ACC112 (cell line): ENCODE data around the gene ATG7.

ENCODE experiments used
- H2AFZ ChIP-seq: fragments of 200-600 bp; sonication (generic); one replicate; pipeline ENCODE4 v1.6.0; 2017; ENCODE audit warnings: antibody characterized with exemption, low read length; ENCODE audit not compliant: unreplicated experiment
- H3K27ac ChIP-seq: fragments of 200-600 bp; sonication (generic); 2 replicates; pipeline ENCODE4 v1.5.1; 2014; ENCODE audit warnings: low read depth, mild to moderate bottlenecking, antibody characterized with exemption, low read length, moderate library complexity
- H3K27me3 ChIP-seq: fragments of 200-600 bp; sonication (generic); 2 replicates; pipeline ENCODE4 v1.6.1; 2014; ENCODE audit warnings: mild to moderate bottlenecking, antibody characterized with exemption, low read length, moderate library complexity, mixed read lengths; ENCODE audit not compliant: insufficient read depth
- H3K36me3 ChIP-seq: fragments of 200-600 bp; sonication (generic); 2 replicates; pipeline ENCODE4 v1.6.1; 2016; ENCODE audit warnings: mild to moderate bottlenecking, antibody characterized with exemption, low read length, moderate library complexity, mixed read lengths; ENCODE audit not compliant: insufficient read depth
- H3K4me1 ChIP-seq: fragments of 200-600 bp; sonication (generic); one replicate; pipeline ENCODE4 v1.6.1; 2016; ENCODE audit warnings: low read length, mixed read lengths; ENCODE audit not compliant: insufficient read depth, unreplicated experiment, control insufficient read depth
- H3K4me3 ChIP-seq: fragments of 200-600 bp; sonication (generic); 2 replicates; pipeline ENCODE4 v1.5.1; 2014; ENCODE audit warnings: mild to moderate bottlenecking, low read depth, low read length
- H3K79me2 ChIP-seq: fragments of 200-600 bp; sonication (generic); one replicate; pipeline ENCODE4 v1.6.0; 2016; ENCODE audit warnings: low read length; ENCODE audit not compliant: control insufficient read depth, unreplicated experiment, insufficient read depth

Gene ATG7

GRCh38 chr3:11600501-11601282 lies 328.5 kb downstream of the ATG7 start:
- H3K4me1 ChIP-seq = peaks cover 56% of the 10 kb centered on the region
- H3K79me2 ChIP-seq = peaks cover 58% of the 10 kb centered on the region

GRCh38 chr3:11601446-11602238 lies 329.4 kb downstream of the ATG7 start:
- Histone ChIP-seq H3K4me3 (peak overlapping the region; percentile 4; the same call in 1 of the 2 replicates), H3K27me3 (no peaks in the 10 kb centered on the region), H3K79me2 (peaks cover 62% of the 10 kb centered on the region), H3K36me3 (peaks cover 4% of the 10 kb centered on the region; the same call in 1 of the 2 replicates), H3K4me1 (peaks cover 56% of the 10 kb centered on the region), H2AFZ (no peak overlapping the region), H3K27ac (peak overlapping the region; percentile 97)

More at GRCh38 chr3:11600501-11601282, 328.5 kb downstream of the ATG7 start:
- Histone ChIP-seq H3K27me3 (no peaks in the 10 kb centered on the region), H3K27ac (peak overlapping the region; percentile 97), H3K36me3 (peaks cover 6% of the 10 kb centered on the region; the same call in 1 of the 2 replicates), H2AFZ (no peak overlapping the region), H3K4me3 (no peak overlapping the region)

GRCh38 chr3:11602239-11602840 lies 330.1 kb downstream of the ATG7 start:
- peaks cover 56% of the 10 kb centered on the region for H3K4me1 ChIP-seq
- H3K4me3 ChIP-seq = 0 out of 2 replicates have a peak overlapping the region, but pooled peaks have one; percentile 4
- no peaks in the 10 kb centered on the region for H3K27me3 ChIP-seq
- H3K79me2 ChIP-seq = peaks cover 62% of the 10 kb centered on the region
- no peak overlapping the region for H2AFZ ChIP-seq
- peak overlapping the region; percentile 97 for H3K27ac ChIP-seq
- H3K36me3 ChIP-seq = no peaks in the 10 kb centered on the region

GRCh38 chr3:11602886-11603527 lies 330.8 kb downstream of the ATG7 start:
- no peaks in the 10 kb centered on the region for H3K36me3 ChIP-seq
- peaks cover 59% of the 10 kb centered on the region for H3K4me1 ChIP-seq
- H3K79me2 ChIP-seq = peaks cover 61% of the 10 kb centered on the region
- peak overlapping the region; percentile 97 for H3K27ac ChIP-seq
- H3K27me3 ChIP-seq = no peaks in the 10 kb centered on the region
- H2AFZ ChIP-seq = no peak overlapping the region
- H3K4me3 ChIP-seq = peak overlapping the region; percentile 57; the same call in 1 of the 2 replicates

GRCh38 chr3:11603628-11604027 lies 331.4 kb downstream of the ATG7 start:
- Histone ChIP-seq H2AFZ (no peak overlapping the region), H3K4me1 (peaks cover 65% of the 10 kb centered on the region), H3K27ac (peak overlapping the region; percentile 97)

GRCh38 chr3:11604139-11604892 lies 332.1 kb downstream of the ATG7 start:
- Histone ChIP-seq H3K79me2 (peaks cover 61% of the 10 kb centered on the region), H3K4me3 (peak overlapping the region; percentile 57), H3K27me3 (no peaks in the 10 kb centered on the region), H3K36me3 (no peaks in the 10 kb centered on the region), H3K27ac (peak overlapping the region; percentile 97), H2AFZ (no peak overlapping the region), H3K4me1 (peaks cover 72% of the 10 kb centered on the region)

More at GRCh38 chr3:11603628-11604027, 331.4 kb downstream of the ATG7 start:
- H3K27me3 ChIP-seq = no peaks in the 10 kb centered on the region
- H3K36me3 ChIP-seq = no peaks in the 10 kb centered on the region
- H3K79me2 ChIP-seq = peaks cover 61% of the 10 kb centered on the region
- H3K4me3 ChIP-seq = peak overlapping the region; percentile 57

- Histone ChIP-seq H3K27ac (peak overlapping the region; percentile 86), H3K36me3 (no peaks in the 10 kb centered on the region), H3K79me2 (peaks cover 72% of the 10 kb centered on the region), H3K4me1 (peaks cover 71% of the 10 kb centered on the region), H3K27me3 (no peaks in the 10 kb centered on the region), H3K4me3 (no peak overlapping the region), H2AFZ (no peak overlapping the region)
These were observed 333.2 kb downstream of the ATG7 start for GRCh38 chr3:11605398-11605797.

GRCh38 chr3:11606090-11606784 lies 334.0 kb downstream of the ATG7 start:
- H3K4me1 ChIP-seq = peaks cover 71% of the 10 kb centered on the region
- H3K27ac ChIP-seq = peak overlapping the region; percentile 86
- no peak overlapping the region for H2AFZ ChIP-seq
- H3K4me3 ChIP-seq = no peak overlapping the region
- no peaks in the 10 kb centered on the region for H3K27me3 ChIP-seq
- no peaks in the 10 kb centered on the region for H3K36me3 ChIP-seq
- H3K79me2 ChIP-seq = peaks cover 81% of the 10 kb centered on the region

GRCh38 chr3:11606865-11607440 lies 334.8 kb downstream of the ATG7 start:
- no peak overlapping the region for H2AFZ ChIP-seq
- H3K4me3 ChIP-seq = no peak overlapping the region
- no peaks in the 10 kb centered on the region for H3K27me3 ChIP-seq
- peaks cover 86% of the 10 kb centered on the region for H3K79me2 ChIP-seq
- peaks cover 64% of the 10 kb centered on the region for H3K4me1 ChIP-seq
- H3K36me3 ChIP-seq = no peaks in the 10 kb centered on the region
- H3K27ac ChIP-seq = peak overlapping the region; percentile 42; the same call in 1 of the 2 replicates
